Measurements from ENCODE around the gene NKX6-1.

DNA sequence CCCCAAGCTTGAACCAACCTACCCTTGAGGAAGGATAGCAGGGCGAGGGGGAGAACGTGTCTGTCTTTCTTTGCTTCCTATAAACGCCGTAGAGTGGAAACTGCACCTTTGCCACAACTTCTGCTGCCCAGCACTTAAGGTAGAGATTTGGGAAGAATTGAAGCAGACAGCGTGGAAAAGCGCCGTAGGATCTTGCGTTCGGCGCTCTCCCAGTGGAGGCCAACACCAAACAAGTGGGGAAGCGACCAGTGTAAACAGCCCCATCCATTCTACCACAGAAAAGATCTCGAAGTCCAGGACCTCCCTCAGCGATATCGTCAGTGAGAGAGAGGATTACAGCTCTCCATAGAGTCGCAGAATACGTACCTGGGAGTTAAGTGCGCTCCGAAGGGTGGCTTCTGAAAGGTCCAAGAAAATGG, 3.9 kb upstream of the NKX6-1 start:
- no peak for TF ChIP-seq CTCF (IDR thresholded peaks at IDR 0.05; ENCODE audit: low read length)
- TF ChIP-seq EZH2phosphoT487 (IDR thresholded peaks at IDR 0.05; ENCODE audit: low read length) = no peak
